Measurements from ENCODE around the gene HCFC1R1.

GRCh38 chr16:3049921-3050481 lies 26.3 kb upstream of the HCFC1R1 start:
- TF ChIP-seq CTCF (IDR thresholded peaks at IDR 0.05) (no peak), POLR2A (IDR thresholded peaks at IDR 0.05) (no peak)
